ENCODE results near the gene SLITRK6. TPM values are rescaled to one million over a fixed set of nuclear protein-coding genes. Genes with fewer than 3 reads are reported as not detected.

SLITRK6 gene
- total RNA-seq (2022; extraction: Qiagen RNA extraction; ENCODE audit: low read depth): 0.19 to 0.37 TPM (median 0.24 TPM) in 5 replicates

GRCh38 chr13:85799097-85799582 lies at the start of gene SLITRK6:
TSS of gene SLITRK6 (minus strand) at chr13:85799419. CDS start at chr13:85796508, 2,911 bp downstream.

